Right lobe of liver (tissue), 6 donors: ENCODE results near the gene DOCK10. TPM values are rescaled to one million over a fixed set of nuclear protein-coding genes. Genes with fewer than 3 reads are reported as not detected.

Source experiments
- ATAC-seq, 4 donors: fragments of 200-7000 bp; cut with Tn5 transposase; one replicate each; pipeline ENCODE4 v1.9.1; 2020; ENCODE audit warnings: mild to moderate bottlenecking in 4 of 4, moderate library complexity in 4 of 4
- DNase-seq, 3 donors: peaks; one replicate each; pipeline ENCODE4 v3.0.0-alpha.2; 2020
- H3K27ac ChIP-seq, 3 donors: fragments of 200-600 bp; one replicate each; pipeline ENCODE4 v1.8.0; 2022
- H3K27me3 ChIP-seq, 2 donors: fragments of 200-600 bp; one replicate each; pipeline ENCODE4 v1.8.0; 2022
- H3K36me3 ChIP-seq, 4 donors: fragments of 200-600 bp; sonication (generic) in 1 of 4; one replicate each; pipeline versions ENCODE4 v1.5.1 to v1.8.0; 2017 to 2022; ENCODE audit warnings: control low read depth in 1 of 4
- H3K4me1 ChIP-seq, 4 donors: fragments of 200-600 bp; sonication (generic) in 1 of 4; one replicate each; pipeline versions ENCODE4 v1.5.1 to v1.8.0; 2017 to 2022; ENCODE audit warnings: control low read depth in 1 of 4
- H3K4me3 ChIP-seq, 3 donors: fragments of 200-600 bp; one replicate each; pipeline ENCODE4 v1.8.0; 2022
- H3K9me3 ChIP-seq, 4 donors: fragments of 200-600 bp; sonication (generic) in 1 of 4; one replicate each; pipeline versions ENCODE4 v1.5.1 to v1.8.0; 2017 to 2022; ENCODE audit warnings: control low read depth in 1 of 4
- CTCF ChIP-seq, 4 donors: fragments of 200-600 bp in 3 of 4; fragments of 450-650 bp in 1 of 4; IDR thresholded peaks; one replicate each; pipeline versions ENCODE4 v1.5.1 to v1.8.0; 2016 to 2022; ENCODE audit warnings: antibody characterized with exemption in 4 of 4, mild to moderate bottlenecking in 2 of 4
- POLR2A ChIP-seq: fragments of 450-650 bp; IDR thresholded peaks from one replicate; pipeline ENCODE4 v1.6.1; 2017; ENCODE audit warnings: antibody characterized with exemption, mild to moderate bottlenecking
- WGBS: methylation state at CpG from one replicate; pipeline ENCODE4 v1.1.6; 2018; ENCODE audit warnings: low coverage, low lambda C conversion rate; ENCODE audit not compliant: insufficient coverage; ENCODE audit errors: missing lambda C conversion rate; 5-methylcytosine and 5-hydroxymethylcytosine counted together
- intact Hi-C, 2 donors: fragments of 100-400 bp; cut with DNase I; formaldehyde crosslinking; loops; one replicate each; pipeline versions ENCODE4 v1.11.2 to v1.14.1; 2022
- total RNA-seq, 6 experiments: library from RNA; depleted of rRNA in 2 of 6; stranded (reverse); fragments of >200 nt in 2 of 6; fragmentation: NEBNext Ultra II Directional in 3 of 6; extraction: Animal tissue kit (Norgen Biotek cat#: 25700) in 3 of 6; gene quantifications; one replicate each; pipeline versions ENCODE4 v1.1.0 to v1.2.4, GENCODE V29; 2016 to 2023
- donor health status: DM: no; HTN: yes; CAD: no.
- donor health status: DM: no; HTN: no; CAD: no.
- donor health status: DM: no; HTN: no; CAD: no.
- donor health status: DM: no; HTN: yes; CAD: no.
- donor health status: DM: no; HTN: yes; CAD: no.

DOCK10 gene
- total RNA-seq, 6 experiments from 2014 or later, result 5.1 to 10.2 (median 7.1) TPM

- Histone ChIP-seq H3K27ac (no peak overlapping the region), H3K4me3 (no peak overlapping the region), H3K9me3 (no peaks in the 10 kb centered on the region), H3K36me3 (no peaks in the 10 kb centered on the region), H3K27me3 (no peaks in the 10 kb centered on the region), H3K4me1 (no peaks in the 10 kb centered on the region)
- no peak for DNase-seq
- no peak for TF ChIP-seq POLR2A
- no peak for TF ChIP-seq CTCF (IDR thresholded peaks at IDR 0.05)
- intact Hi-C loops, result no loop called here
- ATAC-seq, result no peak
- WGBS, result 78% methylated on average over 2 of the region's 2 CpGs
Measured at GRCh38 chr2:224933431-224933830, 108.8 kb downstream of the DOCK10 start.

GRCh38 chr2:224932522-224932921 is 109.7 kb downstream of the DOCK10 start:
- WGBS, result 77% methylated on average over 3 of the region's 3 CpGs
- no peak for DNase-seq
- peak in 2 of 4 donors; percentile 18 to 30 for ATAC-seq
- H3K36me3 ChIP-seq, result no peaks in the 10 kb centered on the region
- H3K9me3 ChIP-seq, result no peaks in the 10 kb centered on the region
- H3K4me3 ChIP-seq, result no peak overlapping the region
- H3K27ac ChIP-seq, result no peak overlapping the region
- TF ChIP-seq CTCF (IDR thresholded peaks at IDR 0.05) (no peak), POLR2A (no peak)
- H3K4me1 ChIP-seq, result no peaks in the 10 kb centered on the region
- intact Hi-C loops, result no loop called here
- no peaks in the 10 kb centered on the region for H3K27me3 ChIP-seq

- Histone ChIP-seq H3K27me3 (no peaks in the 10 kb centered on the region), H3K36me3 (no peaks in the 10 kb centered on the region), H3K4me1 (no peaks in the 10 kb centered on the region), H3K9me3 (no peaks in the 10 kb centered on the region), H3K27ac (no peak overlapping the region), H3K4me3 (no peak overlapping the region)
- intact Hi-C loops, result no loop called here
- DNase-seq, result no peak
- WGBS, result 63% methylated on average over 4 of the region's 4 CpGs
- no peak for TF ChIP-seq POLR2A
- TF ChIP-seq CTCF (IDR thresholded peaks at IDR 0.05), result no peak
- no peak for ATAC-seq
Measured at GRCh38 chr2:224931956-224932355, 110.3 kb downstream of the DOCK10 start.

- TF ChIP-seq CTCF (IDR thresholded peaks at IDR 0.05) (no peak), POLR2A (no peak)
- Histone ChIP-seq H3K36me3 (no peaks in the 10 kb centered on the region), H3K27ac (no peak overlapping the region), H3K4me1 (no peaks in the 10 kb centered on the region), H3K4me3 (no peak overlapping the region), H3K9me3 (no peaks in the 10 kb centered on the region), H3K27me3 (no peaks in the 10 kb centered on the region)
- DNase-seq, result no peak
- intact Hi-C loops, result no loop called here
- 83% methylated on average over 3 of the region's 3 CpGs for WGBS
- ATAC-seq, result no peak
Measured at GRCh38 chr2:224930990-224931389, 111.3 kb downstream of the DOCK10 start.

GRCh38 chr2:224930124-224930523 is 112.1 kb downstream of the DOCK10 start:
- no peak overlapping the region for H3K4me3 ChIP-seq
- intact Hi-C loops, result no loop called here
- WGBS, result 50% methylated on average over 5 of the region's 5 CpGs
- H3K4me1 ChIP-seq, result no peaks in the 10 kb centered on the region
- H3K36me3 ChIP-seq, result no peaks in the 10 kb centered on the region
- TF ChIP-seq CTCF (IDR thresholded peaks at IDR 0.05) (no peak), POLR2A (no peak)
- no peaks in the 10 kb centered on the region for H3K27me3 ChIP-seq
- peak overlapping the region in 1 of 3 donors; percentile 28 for H3K27ac ChIP-seq
- DNase-seq, result no peak
- ATAC-seq, result peak in 1 of 4 donors; percentile 27
- no peaks in the 10 kb centered on the region for H3K9me3 ChIP-seq
